ENCODE measurements around the gene PNMA6E.

DNA sequence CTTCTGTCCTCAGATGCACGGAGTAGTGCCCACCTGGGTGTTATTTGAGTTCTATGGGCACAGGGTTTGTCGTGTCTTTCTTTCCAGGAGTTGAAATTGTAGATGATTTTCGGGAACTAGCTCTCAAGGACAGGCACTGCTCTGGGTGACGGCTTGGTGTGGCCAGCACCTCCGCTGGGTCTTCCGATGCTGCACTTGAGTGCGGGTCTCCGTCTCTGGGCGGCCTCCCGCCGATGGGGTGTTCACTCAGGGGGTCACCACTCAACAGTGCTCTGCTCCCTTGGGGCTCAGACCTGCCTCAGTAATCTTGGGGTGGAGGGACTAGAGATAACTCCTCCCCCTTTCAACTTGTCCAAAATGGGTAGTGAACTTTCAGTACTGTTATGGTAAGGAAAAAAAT is 12.6 kb upstream of the PNMA6E start:
- TF ChIP-seq POLR2A (IDR thresholded peaks at IDR 0.05), result no peak
- TF ChIP-seq, protein P1, sequence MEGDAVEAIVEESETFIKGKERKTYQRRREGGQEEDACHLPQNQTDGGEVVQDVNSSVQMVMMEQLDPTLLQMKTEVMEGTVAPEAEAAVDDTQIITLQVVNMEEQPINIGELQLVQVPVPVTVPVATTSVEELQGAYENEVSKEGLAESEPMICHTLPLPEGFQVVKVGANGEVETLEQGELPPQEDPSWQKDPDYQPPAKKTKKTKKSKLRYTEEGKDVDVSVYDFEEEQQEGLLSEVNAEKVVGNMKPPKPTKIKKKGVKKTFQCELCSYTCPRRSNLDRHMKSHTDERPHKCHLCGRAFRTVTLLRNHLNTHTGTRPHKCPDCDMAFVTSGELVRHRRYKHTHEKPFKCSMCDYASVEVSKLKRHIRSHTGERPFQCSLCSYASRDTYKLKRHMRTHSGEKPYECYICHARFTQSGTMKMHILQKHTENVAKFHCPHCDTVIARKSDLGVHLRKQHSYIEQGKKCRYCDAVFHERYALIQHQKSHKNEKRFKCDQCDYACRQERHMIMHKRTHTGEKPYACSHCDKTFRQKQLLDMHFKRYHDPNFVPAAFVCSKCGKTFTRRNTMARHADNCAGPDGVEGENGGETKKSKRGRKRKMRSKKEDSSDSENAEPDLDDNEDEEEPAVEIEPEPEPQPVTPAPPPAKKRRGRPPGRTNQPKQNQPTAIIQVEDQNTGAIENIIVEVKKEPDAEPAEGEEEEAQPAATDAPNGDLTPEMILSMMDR (IDR thresholded peaks at IDR 0.05), result no peak
- no peak for TF ChIP-seq POLR2AphosphoS5 (IDR thresholded peaks at IDR 0.05)

Data from prostate gland (tissue), 2 donors.